ENCODE data around the gene CECR2. TPM values are rescaled to one million over a fixed set of nuclear protein-coding genes. Genes with fewer than 3 reads are reported as not detected.

Gene CECR2
- total RNA-seq, 1 experiment from 2014 or later, result 154 TPM

DNA sequence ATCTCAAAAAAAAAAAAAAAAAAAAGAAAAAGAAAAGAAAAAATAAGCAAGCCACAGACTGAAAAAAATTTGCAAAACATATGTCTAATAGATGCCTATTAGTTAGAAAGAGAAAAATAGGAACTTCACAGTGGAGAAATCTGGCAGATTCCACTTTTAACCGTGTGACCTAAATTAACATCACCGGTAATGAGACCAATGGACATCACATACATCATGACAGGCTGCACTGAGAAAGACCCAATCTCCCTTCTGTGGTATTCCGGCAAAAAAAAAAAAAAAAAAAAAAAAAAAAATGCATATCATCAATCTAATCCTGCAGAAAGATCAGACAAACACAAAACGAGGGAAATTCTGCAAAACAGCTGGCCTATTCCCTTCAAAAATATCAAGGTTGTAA, 46.7 kb upstream of the CECR2 start:
- DNase-seq, result no peak
- Histone ChIP-seq H4K5ac (ENCODE audit: insufficient read length, low read depth, low read length) (no peak overlapping the region), H2AFZ (ENCODE audit: low read length) (no peak overlapping the region), H2BK120ac (ENCODE audit: low read depth, low read length, poor library complexity, severe bottlenecking) (no peak overlapping the region), H2BK5ac (ENCODE audit: insufficient read length, low read length) (no peak overlapping the region), H4K8ac (replicated peaks; ENCODE audit: insufficient read length, low read depth, low read length) (no peak overlapping the region), H3K27ac (ENCODE audit: insufficient read length, low read depth, low read length) (no peak overlapping the region), H3K56ac (ENCODE audit: insufficient read length, low read depth, low read length) (no peak overlapping the region), H3K9ac (ENCODE audit: extremely low read depth, insufficient read length, low read length) (no peak overlapping the region), H3K4ac (ENCODE audit: low read depth, low read length) (no peak overlapping the region), H2BK12ac (ENCODE audit: insufficient read length, low read depth, low read length) (no peak overlapping the region), H3K23ac (ENCODE audit: insufficient read length, low read depth, low read length) (no peak overlapping the region), H4K91ac (ENCODE audit: insufficient read length, low read depth, low read length) (no peak overlapping the region), H3K9me3 (ENCODE audit: control insufficient read depth, low read depth, low read length) (no peaks in the 10 kb centered on the region), H3K4me2 (ENCODE audit: insufficient read depth, insufficient read length, low read length) (no peak overlapping the region), H2BK15ac (ENCODE audit: low read depth, low read length) (no peak overlapping the region), H3K4me1 (ENCODE audit: insufficient read depth, low read length) (no peaks in the 10 kb centered on the region), H3K27me3 (ENCODE audit: insufficient read depth, low read length) (no peaks in the 10 kb centered on the region), H3K23me2 (ENCODE audit: insufficient read length, low read depth, low read length, poor library complexity, severe bottlenecking) (no peaks in the 10 kb centered on the region), H3T11ph (ENCODE audit: low read length) (no peak overlapping the region), H2BK20ac (ENCODE audit: low read depth, low read length, poor library complexity, severe bottlenecking) (no peak overlapping the region), H2AK5ac (ENCODE audit: insufficient read length, low read length) (no peak overlapping the region), H4K20me1 (ENCODE audit: control insufficient read depth, insufficient read depth, insufficient read length) (no peaks in the 10 kb centered on the region), H3K79me2 (ENCODE audit: insufficient read depth, low read length) (no peaks in the 10 kb centered on the region), H3K79me1 (ENCODE audit: insufficient read depth, low read depth, low read length, poor library complexity, severe bottlenecking) (no peaks in the 10 kb centered on the region), H3K14ac (ENCODE audit: insufficient read depth, low read length) (no peak overlapping the region), H3K18ac (ENCODE audit: insufficient read length, low read depth, low read length) (no peak overlapping the region)
- Mint-ChIP-seq H3K27ac (no peak overlapping the region), H3K27me3 (ENCODE audit: low read depth) (no peaks in the 10 kb centered on the region), H3K4me3 (no peak overlapping the region), H3K9me3 (no peaks in the 10 kb centered on the region), H3K36me3 (ENCODE audit: insufficient read depth in 1 of 3, low read depth in 3 of 3) (no peaks in the 10 kb centered on the region; a peak in 1 of 7 replicates), H3K4me1 (peaks cover 21 to 24% of the 10 kb centered on the region in 2 experiments)
- TF ChIP-seq CTCF (conservative IDR thresholded peaks at IDR 0.05), result no peak
- no CpG with 5 or more reads among the region's 4 CpGs for WGBS (ENCODE audit: extremely low coverage, insufficient read length, low lambda C conversion rate)
